ENCODE measurements around the gene ARHGEF25.

ARHGEF25 gene

DNA sequence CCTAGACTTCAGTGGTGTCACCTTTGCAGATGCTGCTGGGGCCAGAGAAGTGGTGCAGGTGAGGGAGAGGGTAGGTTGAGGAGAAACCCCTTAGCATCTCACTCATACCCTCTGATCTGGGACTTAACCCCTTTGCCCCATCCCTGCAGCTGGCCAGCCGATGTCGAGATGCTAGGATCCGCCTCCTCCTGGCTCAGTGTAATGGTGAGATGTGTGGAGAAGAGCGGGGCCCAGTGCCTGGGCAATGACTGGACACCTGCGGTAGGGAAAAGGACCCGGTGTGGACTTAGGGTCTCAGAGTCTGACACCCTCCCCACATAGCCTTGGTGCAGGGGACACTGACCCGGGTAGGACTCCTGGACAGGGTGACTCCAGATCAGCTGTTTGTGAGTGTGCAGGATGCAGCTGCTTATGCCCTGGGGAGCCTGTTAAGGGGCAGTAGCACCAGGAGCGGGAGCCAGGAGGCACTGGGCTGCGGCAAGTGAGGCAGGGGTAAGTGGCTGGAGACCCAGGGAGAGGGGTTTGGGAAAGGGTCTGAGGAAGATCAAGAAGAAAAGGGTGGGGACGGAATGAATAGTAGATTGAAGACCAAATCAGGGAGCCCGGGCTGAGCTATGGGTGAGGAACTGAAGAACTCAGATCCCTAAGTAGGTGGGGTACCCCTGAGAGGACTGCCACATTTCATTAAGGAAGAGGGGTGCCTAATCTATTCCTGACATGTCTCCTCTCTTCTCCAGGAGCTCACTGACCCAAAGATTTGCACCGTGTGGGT is 14.2 kb downstream of the ARHGEF25 start:
- TF ChIP-seq, protein P1, sequence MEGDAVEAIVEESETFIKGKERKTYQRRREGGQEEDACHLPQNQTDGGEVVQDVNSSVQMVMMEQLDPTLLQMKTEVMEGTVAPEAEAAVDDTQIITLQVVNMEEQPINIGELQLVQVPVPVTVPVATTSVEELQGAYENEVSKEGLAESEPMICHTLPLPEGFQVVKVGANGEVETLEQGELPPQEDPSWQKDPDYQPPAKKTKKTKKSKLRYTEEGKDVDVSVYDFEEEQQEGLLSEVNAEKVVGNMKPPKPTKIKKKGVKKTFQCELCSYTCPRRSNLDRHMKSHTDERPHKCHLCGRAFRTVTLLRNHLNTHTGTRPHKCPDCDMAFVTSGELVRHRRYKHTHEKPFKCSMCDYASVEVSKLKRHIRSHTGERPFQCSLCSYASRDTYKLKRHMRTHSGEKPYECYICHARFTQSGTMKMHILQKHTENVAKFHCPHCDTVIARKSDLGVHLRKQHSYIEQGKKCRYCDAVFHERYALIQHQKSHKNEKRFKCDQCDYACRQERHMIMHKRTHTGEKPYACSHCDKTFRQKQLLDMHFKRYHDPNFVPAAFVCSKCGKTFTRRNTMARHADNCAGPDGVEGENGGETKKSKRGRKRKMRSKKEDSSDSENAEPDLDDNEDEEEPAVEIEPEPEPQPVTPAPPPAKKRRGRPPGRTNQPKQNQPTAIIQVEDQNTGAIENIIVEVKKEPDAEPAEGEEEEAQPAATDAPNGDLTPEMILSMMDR (IDR thresholded peaks at IDR 0.05; ENCODE audit: low read depth, low read length), result no peak
- no peak overlapping the region for H3K4me3 ChIP-seq (ENCODE audit: low read depth, low read length)

DNA sequence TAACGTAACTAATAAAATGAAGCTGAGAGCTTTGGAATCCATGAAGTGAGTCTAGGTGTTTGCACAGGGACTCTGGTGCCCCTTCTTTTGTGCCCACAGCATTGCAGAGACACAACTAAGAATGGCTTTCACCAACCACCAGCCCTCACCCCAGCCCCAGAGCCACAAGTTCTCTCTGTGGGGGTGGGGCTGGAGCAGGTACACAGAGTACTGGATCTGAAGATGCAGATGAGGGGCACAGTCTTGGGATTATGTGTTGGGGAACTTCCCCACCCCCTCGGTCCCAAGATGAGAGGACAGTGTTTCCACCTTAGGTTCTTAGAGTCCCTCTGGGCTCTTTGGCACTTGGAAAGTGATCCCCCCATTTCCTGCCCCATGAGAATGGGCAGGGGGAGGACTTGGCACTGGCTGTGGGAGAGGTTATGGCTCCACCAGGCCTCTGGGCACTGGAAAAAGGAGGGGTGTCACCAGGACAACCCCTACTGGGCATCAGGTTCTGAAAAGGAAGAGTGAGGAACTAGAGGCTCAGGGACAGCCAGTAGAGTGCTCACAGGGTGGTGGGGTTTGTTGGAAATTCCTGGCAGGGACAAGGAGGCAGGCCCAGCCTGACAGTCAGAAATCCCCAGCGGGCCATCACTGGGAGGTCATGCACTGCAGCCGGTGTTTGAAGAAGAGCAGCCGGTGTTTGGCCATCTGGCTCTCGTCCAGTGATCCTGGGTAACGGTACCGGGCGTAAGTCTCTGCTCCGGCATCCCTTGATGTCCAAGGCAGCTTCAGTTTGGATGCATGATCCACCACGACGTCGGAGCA is 15.1 kb downstream of the ARHGEF25 start:
- TF ChIP-seq, protein P1 (IDR thresholded peaks at IDR 0.05; ENCODE audit: low read depth, low read length), result no peak
- no peak overlapping the region for H3K4me3 ChIP-seq (ENCODE audit: low read depth, low read length)

DNA sequence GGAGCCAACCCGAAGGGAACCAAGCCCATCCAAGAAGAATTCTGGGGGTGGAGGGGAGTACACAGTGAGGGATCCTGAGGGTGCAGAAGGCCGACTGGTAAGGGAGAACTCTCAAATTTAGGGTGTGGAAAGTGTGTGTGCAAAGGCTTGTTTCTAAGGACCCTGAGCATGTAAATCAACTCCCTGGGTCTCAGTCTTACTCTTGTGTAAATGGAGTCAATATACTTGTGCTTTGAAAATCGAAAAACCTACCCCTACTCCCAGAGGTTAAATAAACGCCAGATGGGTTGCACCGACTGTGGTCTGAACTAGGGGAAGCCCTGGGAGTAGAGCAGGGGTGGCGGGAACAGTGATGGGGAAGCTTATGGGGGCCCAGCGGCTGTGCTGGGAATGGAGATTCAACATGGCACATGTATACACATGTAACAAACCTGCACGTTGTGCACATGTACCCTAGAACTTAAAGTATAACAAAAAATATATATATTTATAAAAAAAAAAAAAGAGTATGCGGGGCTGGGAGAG is 15.7 kb downstream of the ARHGEF25 start:
- no peak overlapping the region for H3K4me3 ChIP-seq (ENCODE audit: low read depth, low read length)

DNA sequence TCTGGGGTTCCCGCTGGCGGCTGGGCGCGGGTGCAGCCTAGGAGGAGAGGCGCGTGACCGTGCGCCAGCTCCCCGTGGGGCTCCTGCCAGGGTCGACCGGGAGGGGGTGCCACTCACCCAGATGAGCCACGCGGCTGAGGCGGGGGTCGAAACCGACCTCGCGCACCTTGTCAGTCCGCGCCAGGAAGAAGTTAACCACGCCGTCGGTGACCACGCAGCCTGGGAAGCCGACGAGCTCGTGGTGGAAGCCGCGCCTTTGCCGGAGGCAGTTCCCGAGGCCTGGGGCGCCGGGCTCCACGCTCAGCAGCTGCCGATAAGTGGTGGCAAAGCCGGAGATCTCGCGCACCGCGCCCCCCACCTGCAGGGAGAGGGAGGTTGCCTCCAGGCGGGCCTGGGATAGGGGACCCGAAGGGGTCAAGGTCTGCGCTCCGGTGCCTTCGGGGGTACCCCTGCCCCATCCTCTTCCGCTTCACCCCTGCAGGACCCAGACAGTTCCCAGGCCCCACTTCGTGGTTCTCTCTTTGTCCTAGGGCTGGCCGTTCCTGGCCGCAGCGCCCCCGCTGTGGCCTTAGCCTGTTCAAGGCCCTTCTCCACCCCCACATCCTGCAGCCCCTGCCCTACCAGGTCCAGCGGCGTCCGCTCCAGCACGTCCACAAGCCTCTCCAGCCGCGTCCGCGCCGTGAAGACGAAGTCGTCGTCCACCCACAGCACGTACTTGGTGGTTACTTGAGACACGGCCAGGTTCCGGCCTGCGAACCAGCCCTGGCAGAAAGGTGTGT is 16.5 kb downstream of the ARHGEF25 start:
- H3K4me3 ChIP-seq (ENCODE audit: low read depth, low read length), result no peak overlapping the region
- TF ChIP-seq, protein P1 (IDR thresholded peaks at IDR 0.05; ENCODE audit: low read depth, low read length), result no peak

More for the DNA sequence above, 15.7 kb downstream of the ARHGEF25 start:
- TF ChIP-seq, protein P1 (IDR thresholded peaks at IDR 0.05; ENCODE audit: low read depth, low read length), result no peak

DNA sequence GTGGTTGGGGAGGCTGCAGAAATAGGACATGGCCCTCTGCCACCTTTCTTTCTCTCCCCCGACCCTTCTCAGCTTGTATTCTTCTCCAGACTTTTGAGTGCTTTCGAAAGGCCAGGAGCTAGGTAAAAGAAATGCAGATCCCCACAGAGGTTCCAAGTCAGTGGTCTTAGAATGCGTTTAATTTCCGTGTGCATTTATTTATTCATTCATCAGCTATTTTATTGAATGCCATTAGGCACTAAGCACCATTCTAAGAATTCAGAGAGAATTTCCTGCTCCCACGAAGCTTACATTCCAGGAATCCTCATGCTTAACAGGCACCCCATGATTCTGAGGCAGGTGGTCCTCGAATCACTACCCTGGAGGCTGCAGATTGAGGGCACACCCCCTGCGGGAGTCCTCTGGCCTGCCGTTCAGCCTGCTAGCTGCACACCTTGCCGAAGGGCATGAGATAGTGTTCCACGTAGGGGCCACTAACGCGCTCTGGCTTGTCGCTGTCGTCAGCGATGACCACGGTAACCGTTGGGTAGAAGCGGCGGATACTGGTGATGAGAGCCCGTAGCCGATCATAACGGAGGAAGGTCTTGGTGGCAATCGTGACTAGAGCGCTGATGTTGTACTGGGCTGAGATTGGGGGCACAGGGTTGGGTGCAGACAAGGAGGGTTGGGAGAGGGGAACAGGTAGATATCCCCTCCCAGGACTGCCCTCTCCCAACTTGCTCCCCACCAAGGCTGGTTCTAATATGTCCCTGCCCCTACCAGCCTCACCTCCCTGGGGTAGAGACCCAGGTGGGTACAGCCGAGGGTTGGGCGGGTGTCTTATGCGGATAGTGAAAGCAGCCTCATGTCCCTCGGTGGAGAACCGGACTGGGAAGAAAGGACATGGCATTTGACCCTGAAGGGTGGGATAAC is 17.3 kb downstream of the ARHGEF25 start:
- H3K4me3 ChIP-seq (ENCODE audit: low read depth, low read length), result no peak overlapping the region
- TF ChIP-seq, protein P1 (IDR thresholded peaks at IDR 0.05; ENCODE audit: low read depth, low read length), result no peak

DNA sequence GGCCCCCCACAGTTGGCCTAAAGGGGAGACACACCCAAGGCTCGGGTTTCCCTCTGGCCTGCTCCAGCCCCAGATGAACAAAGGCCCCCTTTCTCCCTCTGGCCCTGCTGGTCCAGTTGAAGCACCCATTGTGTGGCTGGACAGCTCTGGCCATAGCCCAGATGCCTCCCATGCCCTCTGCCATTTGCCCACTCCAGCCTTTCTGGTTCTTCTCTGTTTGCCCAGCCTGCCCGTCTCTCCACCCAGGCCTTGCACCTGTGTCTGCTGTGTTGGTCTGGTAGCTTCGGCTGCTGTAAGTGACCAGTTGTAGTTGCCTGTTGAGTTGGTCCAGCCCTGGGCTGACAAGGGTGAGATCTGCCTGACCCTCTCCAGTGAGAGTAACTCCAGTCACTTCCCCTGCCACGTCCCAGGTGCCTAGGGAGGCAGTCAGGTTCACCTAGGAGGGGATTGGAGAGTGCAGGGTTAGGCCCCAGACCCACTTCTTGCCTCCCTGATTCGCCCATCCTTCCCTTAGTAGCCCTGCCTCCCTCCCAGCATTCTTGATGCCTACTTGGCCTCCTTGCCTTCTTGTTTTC is 18.7 kb downstream of the ARHGEF25 start:
- H3K4me3 ChIP-seq (ENCODE audit: low read depth, low read length), result no peak overlapping the region
- TF ChIP-seq, protein P1 (IDR thresholded peaks at IDR 0.05; ENCODE audit: low read depth, low read length), result no peak
